GM19023 (cell line): ENCODE results near the gene MTHFD2.
"Not testable (repeated sequence)": the region's sequence is repeated elsewhere in the genome, so short reads cannot be mapped to it uniquely, and the experiment has no call there.

Experiments
- ATAC-seq: cut with Tn5 transposase; IDR thresholded peaks from one replicate; pipeline ENCODE4 v1.9.1; 2021; ENCODE audit warnings: mild to moderate bottlenecking, moderate library complexity; ENCODE audit not compliant: unreplicated experiment

The MTHFD2 gene

DNA sequence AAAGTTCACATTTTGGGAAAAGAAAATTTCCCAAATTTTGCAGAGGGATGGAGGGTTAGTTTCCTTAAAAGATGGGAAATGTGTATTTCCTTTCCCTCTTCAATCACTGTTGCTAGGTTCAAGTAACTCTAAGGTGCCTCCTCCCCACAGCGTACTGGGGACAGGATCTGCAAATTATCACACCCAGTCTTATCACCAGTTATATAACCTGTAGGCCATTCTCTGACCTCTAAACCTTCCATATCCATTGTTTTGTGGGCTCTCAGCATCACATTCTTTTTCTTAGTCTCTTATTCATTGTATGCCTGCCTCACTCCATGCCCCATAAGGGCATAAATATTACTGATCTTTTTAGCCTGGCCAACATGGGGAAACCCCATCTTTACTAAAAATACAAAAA, 3.6 kb upstream of the MTHFD2 start:
- no peak for ATAC-seq

DNA sequence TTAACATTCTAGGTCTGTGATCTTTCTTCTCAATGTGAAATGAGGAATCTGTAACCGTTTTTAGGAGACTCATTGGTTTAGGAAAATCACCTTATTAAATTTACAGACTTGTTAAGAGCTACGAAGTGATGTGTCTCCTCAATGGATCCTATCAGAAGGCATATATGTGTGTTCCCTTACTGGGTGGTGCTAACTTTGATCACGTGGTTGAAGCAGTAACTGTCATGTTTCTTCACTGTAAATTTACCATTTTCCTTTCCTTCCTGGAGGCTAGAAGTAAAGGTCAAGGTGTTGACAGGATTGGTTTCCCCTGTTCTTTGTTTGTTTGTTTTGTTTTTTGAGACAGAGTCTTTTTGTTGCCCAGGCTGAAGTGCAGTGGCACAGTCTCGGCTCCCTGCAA, 1.4 kb upstream of the MTHFD2 start:
- ATAC-seq: no peak

DNA sequence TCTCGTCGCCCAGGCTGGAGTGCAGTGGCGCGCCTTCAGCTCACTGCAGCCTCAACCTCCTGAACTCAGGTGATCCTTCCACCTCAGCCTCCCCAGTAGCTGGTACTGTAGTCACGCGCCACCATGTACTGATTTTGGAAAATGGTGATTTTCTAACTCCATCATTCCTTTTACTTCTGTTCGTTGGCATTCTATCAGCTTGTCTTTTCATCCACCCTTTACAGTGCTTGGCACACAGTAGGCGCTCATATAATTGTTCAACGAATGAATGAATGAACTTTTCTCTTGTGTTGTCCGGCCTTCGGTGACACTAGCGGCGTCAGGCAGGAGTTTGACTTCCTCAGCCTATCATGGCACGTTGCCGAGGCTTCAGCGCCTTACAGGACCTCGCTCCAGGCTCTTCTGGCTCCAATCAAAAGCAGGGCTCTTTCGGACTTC, 373 bp upstream of the MTHFD2 start:
- ATAC-seq: no peak

DNA sequence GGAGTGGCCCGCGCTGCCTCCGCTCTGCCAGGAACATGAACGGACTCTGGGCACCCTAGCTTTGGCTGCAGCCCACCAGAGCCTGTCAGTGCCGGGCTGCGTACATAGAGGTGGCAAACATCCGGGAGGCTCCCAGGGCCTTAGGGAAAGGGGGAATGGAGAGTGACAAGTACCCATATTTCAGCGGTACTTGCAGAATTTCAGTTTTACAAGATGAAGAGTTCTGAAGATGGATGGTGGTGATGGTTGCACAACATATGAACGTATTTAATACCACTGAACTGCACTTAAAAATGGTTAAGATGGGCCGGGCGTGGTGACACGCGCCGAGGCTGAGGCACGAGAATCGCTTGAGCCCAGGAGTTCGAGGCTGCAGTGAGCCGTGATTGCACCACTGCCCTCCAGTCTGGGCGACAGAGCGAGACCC, 873 bp downstream of the MTHFD2 start:
- no peak for ATAC-seq

DNA sequence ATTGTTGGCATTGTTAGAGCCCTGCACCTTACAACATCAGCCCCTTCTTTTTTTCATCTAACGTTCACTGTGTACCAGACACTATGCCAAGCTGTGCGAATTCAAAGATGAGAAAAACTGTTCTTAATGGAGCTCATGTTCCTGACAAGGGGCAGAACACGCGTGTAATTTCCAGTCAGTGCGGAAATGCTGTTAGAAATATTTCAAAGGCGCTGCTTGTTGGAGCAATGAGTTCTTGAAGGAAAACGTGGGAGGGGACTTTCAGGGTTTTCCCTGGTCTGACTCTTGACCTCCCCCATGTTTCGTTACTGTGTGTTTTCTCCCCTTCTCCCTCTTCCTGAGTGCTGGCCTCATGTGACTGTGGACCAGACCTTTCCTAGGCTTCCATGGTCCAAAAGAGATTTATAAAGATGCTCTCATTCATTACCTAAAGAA, 1.5 kb downstream of the MTHFD2 start:
- ATAC-seq: no peak

DNA sequence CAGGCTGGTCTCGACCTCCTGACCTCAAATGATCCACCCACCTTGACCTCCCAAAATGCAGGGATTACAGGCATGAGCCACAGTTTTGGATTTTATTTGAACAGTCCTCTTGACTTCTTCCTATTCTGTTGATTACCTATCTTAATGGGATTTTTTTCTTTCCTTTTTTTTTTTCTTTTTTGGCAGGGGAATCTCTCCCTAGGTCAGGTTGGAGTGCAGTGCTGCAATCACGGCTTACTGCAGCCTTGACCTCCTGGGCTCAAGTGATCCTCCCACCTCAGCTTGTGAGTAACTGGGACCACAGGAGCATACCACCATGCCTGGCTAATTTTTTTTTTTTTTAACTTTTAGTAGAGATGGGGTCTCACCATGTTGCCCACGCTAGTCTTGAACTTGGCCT, 2.8 kb downstream of the MTHFD2 start:
- ATAC-seq: no peak

DNA sequence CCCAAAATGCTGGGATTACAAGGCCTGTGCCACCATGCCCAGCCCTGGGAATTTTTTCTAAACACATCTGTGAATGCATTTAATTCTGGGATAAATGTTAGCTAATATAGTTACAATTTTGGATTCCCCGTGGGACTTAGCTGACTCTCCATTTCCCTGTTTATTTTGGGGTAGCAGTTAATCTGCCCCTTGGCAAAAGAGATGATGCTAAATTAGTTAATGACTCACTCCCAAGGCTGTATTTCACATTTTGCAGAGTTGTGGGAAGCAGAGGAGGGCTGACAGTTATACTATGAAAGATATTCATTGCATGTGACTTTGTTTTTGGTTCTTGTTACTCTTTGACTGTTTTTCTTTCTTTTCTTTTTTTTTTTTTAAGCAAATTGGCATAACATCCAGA, 3.2 kb downstream of the MTHFD2 start:
- no peak for ATAC-seq

DNA sequence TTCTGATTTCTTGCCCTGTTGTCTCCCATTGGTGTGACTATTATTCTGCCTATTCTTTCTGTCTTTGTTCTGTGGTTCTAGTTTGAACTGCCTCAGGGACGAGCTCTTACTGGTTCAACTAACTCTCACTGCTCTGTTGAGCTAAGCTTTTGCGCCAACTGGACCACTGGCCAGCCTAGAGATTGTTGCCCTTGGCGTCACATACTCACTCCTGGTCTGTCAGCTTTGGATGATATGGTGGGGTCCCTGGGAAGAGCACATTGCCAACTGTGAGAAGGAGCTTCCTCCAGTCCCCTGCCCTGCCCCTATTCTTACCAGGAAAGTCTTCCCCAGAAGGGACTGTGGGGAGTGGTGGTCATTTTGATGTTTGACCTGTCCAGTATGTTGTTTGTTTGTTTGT, 6.0 kb downstream of the MTHFD2 start:
- ATAC-seq: no peak

DNA sequence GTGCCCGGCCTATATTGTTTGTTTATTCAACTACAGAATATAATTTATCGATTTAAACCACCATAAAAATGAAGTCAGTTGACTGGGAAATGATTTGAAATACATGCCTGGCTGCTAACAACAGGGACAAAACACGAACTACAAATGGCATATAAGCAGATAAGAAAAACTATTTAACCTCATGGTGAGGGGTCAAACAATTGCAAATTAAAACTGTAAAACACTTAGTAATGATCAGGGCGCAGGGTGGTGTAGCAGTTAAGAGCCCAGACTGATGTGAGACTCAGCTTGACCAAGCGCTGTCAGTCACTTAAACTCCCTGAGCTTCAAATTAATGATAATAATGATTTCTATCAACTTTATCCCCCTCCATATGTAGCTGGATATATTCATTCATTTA, 6.7 kb downstream of the MTHFD2 start:
- ATAC-seq: no peak

DNA sequence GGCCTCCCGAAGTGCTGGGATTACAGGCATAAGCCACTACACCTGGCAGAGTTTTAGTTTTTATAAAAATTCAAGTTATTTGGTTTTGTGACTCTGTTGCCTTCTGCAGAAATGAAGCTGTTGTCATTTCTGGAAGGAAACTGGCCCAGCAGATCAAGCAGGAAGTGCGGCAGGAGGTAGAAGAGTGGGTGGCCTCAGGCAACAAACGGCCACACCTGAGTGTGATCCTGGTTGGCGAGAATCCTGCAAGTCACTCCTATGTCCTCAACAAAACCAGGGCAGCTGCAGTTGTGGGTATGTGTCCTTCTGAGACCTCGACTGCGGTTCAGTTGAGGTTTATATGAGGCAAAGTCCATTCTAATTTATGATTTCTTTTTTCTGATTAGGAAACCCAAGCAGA, 7.2 kb downstream of the MTHFD2 start:
- no peak for ATAC-seq

DNA sequence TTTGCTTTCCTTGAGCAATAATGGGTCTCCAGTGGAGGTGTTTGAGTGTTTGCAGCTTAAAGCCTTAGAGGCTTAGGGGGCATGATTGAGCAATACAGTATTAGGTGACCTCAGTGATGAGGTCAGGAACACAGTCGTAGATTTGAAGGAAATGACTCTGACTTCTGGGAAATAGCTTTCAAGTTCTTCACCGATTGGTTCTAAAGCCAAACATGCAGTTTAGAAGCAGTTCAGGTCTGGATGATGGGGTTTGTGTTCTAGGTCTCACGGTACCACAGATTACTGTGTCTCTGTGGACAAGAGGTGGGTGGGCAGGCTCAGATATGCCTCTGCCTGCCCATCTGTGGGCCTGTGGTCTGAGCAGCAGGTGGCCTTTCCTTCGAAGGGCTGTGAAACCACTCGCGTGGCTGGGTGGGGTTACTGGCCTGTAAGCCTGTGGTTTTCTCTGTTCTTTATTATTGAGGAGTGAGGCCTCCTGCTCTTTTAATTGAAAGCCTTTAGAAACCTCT, 7.8 kb downstream of the MTHFD2 start:
- ATAC-seq: peak; percentile 84

DNA sequence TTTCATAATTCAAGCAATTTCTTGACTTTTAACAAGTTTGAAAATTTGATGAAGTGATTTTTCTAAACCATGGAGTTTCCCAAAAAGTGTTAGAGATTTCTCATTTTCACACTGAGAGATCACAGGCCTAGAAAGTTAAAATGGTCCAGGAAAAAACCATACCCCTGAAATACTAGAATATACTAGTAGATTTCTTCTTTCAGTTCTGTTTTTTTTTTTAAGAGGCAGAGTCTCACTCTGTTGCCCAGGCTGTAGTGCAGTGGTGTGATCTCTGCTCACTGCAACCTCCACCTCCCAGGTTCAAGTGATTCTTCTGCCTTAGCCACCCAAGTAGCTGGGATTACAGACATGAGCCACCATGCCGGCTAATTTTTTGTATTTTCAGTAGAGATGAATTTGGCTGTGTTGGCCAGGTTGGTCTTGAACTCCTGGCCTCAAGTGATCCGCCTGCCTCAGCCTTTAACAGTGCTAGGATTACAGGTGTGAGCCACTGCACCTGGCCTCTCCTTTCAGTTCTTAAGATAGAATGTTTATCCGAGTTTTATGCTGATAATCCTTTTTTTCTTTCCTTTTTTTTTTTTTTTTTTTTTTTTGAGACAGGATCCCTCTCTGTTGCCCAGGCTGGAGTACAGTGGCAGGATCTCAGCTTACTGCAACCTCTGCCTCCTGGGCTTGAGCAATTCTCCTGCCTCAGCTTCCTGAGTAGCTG, 14.4 kb downstream of the MTHFD2 start:
- ATAC-seq: no peak

DNA sequence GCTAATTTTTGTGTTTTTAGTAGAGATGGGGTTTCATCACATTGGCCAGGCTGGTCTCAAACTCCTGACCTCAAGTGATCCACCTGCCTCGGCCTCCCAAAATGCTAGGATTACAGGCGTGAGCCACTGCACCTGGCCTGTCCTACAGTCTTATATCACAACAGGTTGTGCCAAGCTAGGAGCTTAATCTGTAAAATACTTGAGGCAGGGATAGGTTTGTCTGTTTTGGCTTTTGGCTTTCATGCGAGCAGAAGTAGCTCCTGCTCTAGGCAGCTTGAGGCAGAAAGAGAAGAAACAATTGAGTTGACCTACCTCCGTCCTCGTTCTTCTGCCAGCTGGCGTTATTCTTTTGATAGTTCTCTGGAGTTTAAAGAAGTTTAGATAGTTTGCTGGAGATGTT, 17.4 kb downstream of the MTHFD2 start:
- not testable (repeated sequence) for ATAC-seq

DNA sequence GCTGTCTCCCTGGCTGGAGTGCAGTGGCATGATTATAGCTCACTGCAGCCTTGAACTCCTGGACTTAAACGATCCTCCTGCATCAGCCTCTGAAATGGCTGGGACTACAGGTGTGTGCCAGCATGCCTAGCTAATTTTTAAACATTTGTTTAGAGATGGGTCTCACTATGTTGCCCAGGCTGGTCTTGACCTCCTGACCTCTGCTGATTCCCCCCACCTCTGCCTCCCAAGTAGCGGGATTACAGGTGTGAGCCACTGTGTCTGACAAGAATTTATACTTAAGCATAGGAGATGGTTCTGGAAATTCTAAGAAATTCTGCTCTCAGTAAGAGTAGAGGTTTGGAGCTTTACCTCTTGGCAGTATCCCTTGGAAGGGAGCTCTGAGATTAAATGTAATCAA, 18.2 kb downstream of the MTHFD2 start:
- ATAC-seq: no peak

DNA sequence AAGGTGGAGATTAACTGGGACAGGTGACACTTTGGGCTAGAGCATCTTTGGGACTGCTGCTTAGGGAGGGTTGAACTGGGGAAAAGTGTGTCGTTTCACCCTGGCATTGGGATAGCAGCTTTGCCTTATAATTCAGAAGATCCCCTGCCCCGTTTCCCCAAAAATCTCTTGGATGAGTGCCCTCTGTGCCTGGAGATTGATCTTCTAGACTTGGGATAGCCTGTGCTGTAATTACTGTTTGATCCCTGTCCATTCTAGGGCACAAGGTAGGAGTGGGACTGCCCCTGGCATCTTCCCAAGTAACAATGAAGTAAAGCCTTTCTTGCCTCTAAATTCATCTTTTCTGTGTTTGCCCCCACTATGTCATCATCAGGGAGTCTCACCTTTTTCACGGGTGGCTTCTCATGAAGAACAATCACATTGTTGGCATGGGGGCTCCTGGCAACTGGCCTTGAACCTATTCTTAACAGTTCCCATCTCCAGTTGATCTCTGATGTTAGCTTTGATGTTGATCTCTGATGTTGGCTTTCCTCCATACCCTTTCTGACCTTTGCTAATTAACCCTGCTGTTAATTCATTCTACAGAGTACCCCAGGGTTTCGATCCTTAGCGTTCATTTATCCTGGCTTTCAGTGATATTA, 21.6 kb downstream of the MTHFD2 start:
- ATAC-seq: no peak

DNA sequence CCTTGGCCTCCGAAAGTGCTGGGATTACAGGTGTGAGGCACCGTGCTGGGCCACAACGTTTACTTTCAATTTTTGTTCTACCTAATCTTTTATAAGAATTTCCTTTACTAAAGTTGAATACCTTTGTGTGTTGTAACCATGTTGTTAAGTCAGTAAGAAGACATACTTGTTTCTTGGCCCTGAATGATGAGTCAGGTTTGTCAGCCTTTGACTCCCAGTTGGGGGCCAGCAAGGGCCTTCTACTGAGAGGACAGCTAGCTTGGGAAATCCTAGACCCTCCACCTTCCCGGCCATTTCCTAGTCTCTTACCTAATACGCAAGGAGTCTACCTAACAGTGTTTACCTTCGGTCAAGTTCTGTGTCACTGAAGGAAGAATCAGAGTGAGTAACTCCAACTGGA, 22.7 kb downstream of the MTHFD2 start:
- ATAC-seq: no peak

DNA sequence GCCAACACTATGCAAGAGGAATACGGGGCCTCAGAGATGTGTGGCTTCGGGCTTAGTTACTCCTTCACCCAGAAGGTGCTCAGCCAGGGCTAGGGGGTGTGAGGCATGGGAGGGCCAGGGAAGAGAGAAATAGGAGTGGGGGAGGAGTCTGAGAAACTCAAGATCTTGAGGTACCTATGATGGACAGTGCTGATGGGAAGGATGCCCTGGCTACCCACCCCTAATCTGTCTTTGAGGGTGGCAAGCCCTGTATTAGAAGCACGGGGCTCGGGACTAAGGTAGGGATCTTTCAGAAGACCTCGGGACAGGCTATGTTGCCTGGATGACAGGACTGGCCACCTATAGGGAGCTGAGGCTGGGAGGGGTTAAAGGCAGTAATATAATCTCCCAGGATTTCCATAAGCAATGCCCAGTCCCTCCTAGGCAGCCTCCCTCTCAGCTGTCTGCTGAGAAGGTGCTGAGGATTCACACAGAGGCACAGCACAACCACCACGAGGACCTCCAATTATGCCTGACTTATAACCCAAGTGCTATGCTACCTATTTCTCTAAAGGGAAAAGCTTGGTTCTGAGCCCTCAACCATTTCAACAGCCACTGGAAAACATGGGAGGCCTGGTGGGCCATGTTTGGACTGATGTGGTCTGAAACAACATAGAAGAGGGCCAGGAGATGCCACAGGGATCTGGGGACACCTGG, 23.3 kb downstream of the MTHFD2 start:
- no peak for ATAC-seq

DNA sequence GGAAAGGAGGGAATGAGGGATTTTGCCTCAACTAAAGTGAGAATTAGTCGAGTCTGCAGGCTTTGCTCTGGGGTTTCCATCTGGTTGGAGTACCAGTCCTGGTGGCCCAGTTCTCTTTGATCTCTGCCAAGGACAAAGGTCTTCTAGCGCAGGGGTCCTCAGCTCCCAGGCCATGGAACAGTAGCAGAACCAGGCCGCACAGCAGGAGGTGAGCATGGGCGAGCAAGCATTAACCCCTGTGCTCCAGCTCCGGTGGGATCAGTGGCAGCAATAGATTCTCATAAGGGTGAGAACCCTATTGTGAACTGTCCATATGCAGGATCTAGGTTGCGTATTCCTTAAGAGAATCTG, 23.9 kb downstream of the MTHFD2 start:
- no peak for ATAC-seq

DNA sequence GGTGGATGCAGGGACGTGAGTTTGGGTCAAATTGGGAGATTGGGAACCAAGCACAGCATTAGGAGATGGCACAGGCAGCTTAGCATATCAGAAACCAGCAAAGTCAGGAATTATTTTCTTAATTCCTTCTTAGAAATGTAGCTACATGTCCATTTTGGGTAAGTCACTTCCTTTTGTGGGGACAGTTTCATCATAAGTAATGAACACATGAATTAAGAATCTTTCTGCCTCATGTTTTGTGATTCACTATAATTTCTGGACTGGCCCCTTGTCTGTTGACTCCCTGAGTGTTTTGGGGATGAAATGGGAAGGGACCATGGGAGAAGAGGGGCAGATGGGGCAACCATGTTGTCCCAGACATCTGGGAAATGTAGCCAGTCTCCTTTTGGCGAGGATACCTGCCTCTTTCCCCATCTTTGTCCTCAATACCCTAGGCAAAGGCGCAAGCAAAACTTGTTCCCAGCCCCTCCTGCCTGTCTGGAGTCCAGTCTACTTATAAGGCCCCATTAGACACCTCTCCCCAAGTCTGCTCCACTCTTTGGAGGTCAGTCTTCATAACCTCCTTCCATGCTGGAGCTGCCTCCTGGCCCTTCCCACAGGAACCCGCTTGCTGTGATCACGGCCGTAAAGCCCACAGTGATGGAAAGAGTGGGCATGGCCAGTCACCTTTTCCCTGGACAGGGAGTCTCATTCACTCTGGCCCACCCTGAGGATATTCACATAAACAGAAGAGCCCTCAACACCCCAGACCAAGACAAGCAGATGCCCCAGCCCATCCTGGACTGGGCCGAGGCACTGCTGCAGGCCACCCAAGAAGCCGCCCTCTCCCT, 25.7 kb downstream of the MTHFD2 start:
- no peak for ATAC-seq

DNA sequence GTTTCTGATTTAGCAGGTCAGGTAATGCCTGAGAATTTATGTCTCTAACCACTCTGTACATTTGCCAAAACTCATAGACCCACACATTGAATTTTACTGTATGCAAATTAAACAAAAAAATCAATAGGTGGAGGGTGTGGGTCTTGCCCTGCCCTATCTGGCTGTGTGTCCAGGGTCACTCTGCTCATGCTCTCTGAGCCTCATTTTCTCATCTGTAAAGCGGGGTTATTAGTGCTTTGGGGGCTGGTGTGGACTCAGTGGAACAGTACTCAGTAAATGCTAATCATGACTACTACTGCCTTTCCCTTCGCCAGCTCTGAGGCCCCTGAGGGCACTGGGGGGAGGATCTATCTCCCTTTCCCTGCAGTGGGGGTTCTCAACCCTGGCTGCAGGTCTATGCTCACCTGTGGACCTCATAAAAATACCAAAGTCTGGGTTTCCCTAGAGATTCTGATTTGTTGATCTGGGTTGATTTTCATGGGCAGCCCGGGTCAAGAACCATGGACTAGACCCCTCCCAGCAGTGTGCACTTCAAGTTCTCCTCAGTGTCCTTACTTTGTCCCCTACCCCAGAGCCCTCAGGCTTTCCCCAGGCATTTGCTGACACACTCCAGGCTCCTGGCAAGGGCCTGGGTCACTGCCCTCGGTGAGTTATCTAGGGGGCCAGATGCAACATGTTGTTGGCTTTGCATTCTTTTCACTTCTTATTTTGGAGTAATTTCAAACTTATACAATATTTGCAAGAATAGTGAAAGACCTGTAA, 27.5 kb downstream of the MTHFD2 start:
- ATAC-seq: no peak
